OCI-LY1 (cell line): ENCODE measurements around the gene ST3GAL4.

ENCODE experiments used
- CTCF ChIP-seq: fragments of 200-600 bp; sonication (generic), shearing (Covaris generic); IDR thresholded peaks from 2 replicates; pipeline ENCODE4 v1.5.1; 2017; ENCODE audit warnings: mild to moderate bottlenecking, antibody characterized with exemption, low read length, moderate library complexity, mixed read lengths
- EZH2 ChIP-seq: fragments of 200-600 bp; sonication (generic), shearing (Covaris generic); IDR thresholded peaks from 2 replicates; pipeline ENCODE4 v1.8.0; 2017; ENCODE audit warnings: borderline replicate concordance, mixed run types, mild to moderate bottlenecking, antibody characterized with exemption, low read length, moderate library complexity, mixed read lengths

GRCh38 chr11:126322996-126323395, 32.5 kb upstream of the ST3GAL4 start:
- TF ChIP-seq CTCF: no peak
- no peak for TF ChIP-seq EZH2
